CD4-positive, alpha-beta T cell (primary cell): ENCODE data around the gene TYMS. TPM values are rescaled to one million over a fixed set of nuclear protein-coding genes. Genes with fewer than 3 reads are reported as not detected.

Experiments used
- ATAC-seq: fragments of 200-7000 bp; cut with Tn5 transposase; one replicate; pipeline ENCODE4 v1.10.0; 2022; ENCODE audit warnings: mild to moderate bottlenecking; ENCODE audit not compliant: poor library complexity
- CTCF ChIA-PET: fragments of 350-600 bp; sonication (Branson Sonifier 250); formaldehyde crosslinking; loops from one replicate; lab custom pipeline; 2021; ENCODE audit warnings: antibody characterized with exemption, inconsistent platforms; lab: Charles Lee
- POLR2A ChIA-PET: fragments of 350-600 bp; sonication (Branson Sonifier 250); formaldehyde crosslinking; loops from one replicate; lab custom pipeline; 2021; ENCODE audit warnings: antibody characterized with exemption, inconsistent platforms; lab: Charles Lee
- DNase-seq, 14 experiments: peaks; one replicate each; pipeline ENCODE4 v3.0.0-alpha.2; 2013 to 2020; ENCODE audit warnings: mixed read lengths in 2 of 14
- H3K27ac ChIP-seq, 2 donors: one replicate each; pipeline versions ENCODE4 v1.5.1 to v1.7.0; 2013; ENCODE audit warnings: low read length in 2 of 2, low read depth in 1 of 2, mild to moderate bottlenecking in 1 of 2
- H3K27me3 ChIP-seq, 2 experiments: 1 replicate in 1 of 2; 2 replicates in 1 of 2; pipeline versions ENCODE4 v1.6.1 to v1.7.0; 2013; ENCODE audit warnings: low read length in 2 of 2, control low read depth in 1 of 2, mild to moderate bottlenecking in 1 of 2, moderate library complexity in 1 of 2; ENCODE audit not compliant: insufficient read depth in 2 of 2, control insufficient read depth in 1 of 2
- H3K36me3 ChIP-seq: one replicate; pipeline ENCODE4 v1.6.1; 2013; ENCODE audit warnings: low read length, control low read depth; ENCODE audit not compliant: insufficient read depth
- H3K4me1 ChIP-seq: one replicate; pipeline ENCODE4 v1.6.1; 2013; ENCODE audit warnings: low read length, control low read depth; ENCODE audit not compliant: insufficient read depth
- H3K4me3 ChIP-seq: one replicate; pipeline ENCODE4 v1.5.1; 2013; ENCODE audit warnings: mild to moderate bottlenecking, low read length, moderate library complexity
- H3K9me3 ChIP-seq, 2 experiments: 1 replicate in 1 of 2; 2 replicates in 1 of 2; pipeline versions ENCODE4 v1.6.1 to v1.7.0; 2013; ENCODE audit warnings: low read length in 2 of 2, mild to moderate bottlenecking in 2 of 2, control low read depth in 1 of 2, moderate library complexity in 1 of 2; ENCODE audit not compliant: control insufficient read depth in 1 of 2, insufficient read depth in 1 of 2
- H3K27ac Mint-ChIP-seq: one replicate; pipeline ENCODE4 v1.8.0; 2020; ENCODE audit warnings: mixed read lengths
- H3K27me3 Mint-ChIP-seq: one replicate; pipeline ENCODE4 v1.8.0; 2021; ENCODE audit warnings: mixed read lengths
- H3K36me3 Mint-ChIP-seq: one replicate; pipeline ENCODE4 v1.8.0; 2021; ENCODE audit warnings: low read depth, mixed read lengths
- H3K4me1 Mint-ChIP-seq: one replicate; pipeline ENCODE4 v1.8.0; 2021; ENCODE audit warnings: low read depth, mixed read lengths
- H3K4me3 Mint-ChIP-seq: one replicate; pipeline ENCODE4 v1.8.0; 2020; ENCODE audit warnings: mild to moderate bottlenecking, mixed read lengths
- H3K9me3 Mint-ChIP-seq: one replicate; pipeline ENCODE4 v1.8.0; 2020; ENCODE audit warnings: mixed read lengths
- CTCF ChIP-seq: fragments of 200-600 bp; IDR thresholded peaks from one replicate; pipeline ENCODE4 v1.8.0; 2022; ENCODE audit warnings: antibody characterized with exemption, mild to moderate bottlenecking
- intact Hi-C, 2 experiments: fragments of 100-400 bp; cut with DNase I in 1 of 2; cut with micrococcal nuclease in 1 of 2; formaldehyde crosslinking; loops; one replicate each; pipeline versions ENCODE4 v1.15.1 to v1.9.0; 2023 to 2025; cut with DNase I, micrococcal nuclease
- total RNA-seq, 174 experiments: library from RNA in 2 of 174; stranded (reverse) in 2 of 174; gene quantifications; one replicate each; pipeline ENCODE4 v1.2.3 and lab custom pipeline; 2021 to 2026

TYMS gene
- total RNA-seq, 2 experiments from 2014 or later, result 1.1 to 1.5 TPM

- Histone ChIP-seq H3K27me3 (no peaks in the 10 kb centered on the region), H3K4me1 (peaks cover 12% of the 10 kb centered on the region), H3K4me3 (no peak overlapping the region), H3K36me3 (peaks cover 30% of the 10 kb centered on the region), H3K27ac (no peak overlapping the region), H3K9me3 (no peaks in the 10 kb centered on the region)
- Mint-ChIP-seq H3K36me3 (peaks cover 42% of the 10 kb centered on the region), H3K9me3 (no peaks in the 10 kb centered on the region), H3K27ac (no peak overlapping the region), H3K4me3 (no peak overlapping the region), H3K27me3 (no peaks in the 10 kb centered on the region), H3K4me1 (peaks cover 9% of the 10 kb centered on the region)
- ChIA-PET CTCF (no interaction called here), POLR2A (no interaction called here)
- intact Hi-C loops, result no loop called here
- ATAC-seq (no peak), DNase-seq (no peak)
- no peak for TF ChIP-seq CTCF
These were observed 29.1 kb downstream of the TYMS start for GRCh38 chr18:686339-687111.

GRCh38 chr18:688323-688722 lies 30.9 kb downstream of the TYMS start:
- no peak overlapping the region for H3K4me3 Mint-ChIP-seq
- H3K36me3 Mint-ChIP-seq, result peaks cover 40% of the 10 kb centered on the region
- ATAC-seq, result no peak
- no peak for DNase-seq
- no peak overlapping the region for H3K27ac ChIP-seq
- ChIA-PET POLR2A (no interaction called here), CTCF (no interaction called here)
- no peaks in the 10 kb centered on the region for H3K4me1 ChIP-seq
- no peak overlapping the region for H3K4me3 ChIP-seq
- H3K27ac Mint-ChIP-seq, result no peak overlapping the region
- no peaks in the 10 kb centered on the region for H3K27me3 ChIP-seq
- H3K9me3 Mint-ChIP-seq, result no peaks in the 10 kb centered on the region
- H3K4me1 Mint-ChIP-seq, result no peaks in the 10 kb centered on the region
- H3K36me3 ChIP-seq, result peaks cover 39% of the 10 kb centered on the region
- intact Hi-C loops, result no loop called here
- no peaks in the 10 kb centered on the region for H3K9me3 ChIP-seq
- H3K27me3 Mint-ChIP-seq, result no peaks in the 10 kb centered on the region
- no peak for TF ChIP-seq CTCF

- Histone ChIP-seq H3K27me3 (no peaks in the 10 kb centered on the region), H3K4me3 (no peak overlapping the region), H3K9me3 (no peaks in the 10 kb centered on the region), H3K4me1 (no peaks in the 10 kb centered on the region), H3K36me3 (peaks cover 40% of the 10 kb centered on the region), H3K27ac (no peak overlapping the region)
- intact Hi-C loops, result no loop called here
- no peaks in the 10 kb centered on the region for H3K27me3 Mint-ChIP-seq
- no peaks in the 10 kb centered on the region for H3K4me1 Mint-ChIP-seq
- ChIA-PET CTCF (no interaction called here), POLR2A (interaction anchor here (1.7 kb wide), 1 partner anchor 9 kb away, joined by 5 read pairs; no protein-coding TSS in a partner anchor)
- no peak overlapping the region for H3K27ac Mint-ChIP-seq
- H3K9me3 Mint-ChIP-seq, result no peaks in the 10 kb centered on the region
- H3K36me3 Mint-ChIP-seq, result peaks cover 46% of the 10 kb centered on the region
- TF ChIP-seq CTCF, result no peak
- DNase-seq (no peak), ATAC-seq (no peak)
- H3K4me3 Mint-ChIP-seq, result no peak overlapping the region
These were observed 35.4 kb downstream of the TYMS start for GRCh38 chr18:692824-693223.
